Subcutaneous adipose tissue (tissue), 4 donors: ENCODE measurements around the gene SPATS1. TPM values are rescaled to one million over a fixed set of nuclear protein-coding genes. Genes with fewer than 3 reads are reported as not detected.

Source experiments
- CTCF ChIP-seq: fragments of 450-650 bp; IDR thresholded peaks from one replicate; pipeline ENCODE4 v1.5.1; 2016; ENCODE audit warnings: low read depth, mild to moderate bottlenecking, control low read depth, antibody characterized with exemption, moderate library complexity
- total RNA-seq, 4 donors: library from RNA; depleted of rRNA; stranded (reverse); fragments of >200 nt; gene quantifications; one replicate each; pipeline ENCODE4 v1.1.0, GENCODE V29; 2016

Gene SPATS1
- total RNA-seq, 4 donors from 2014 or later, result not detected

- TF ChIP-seq CTCF, result no peak
Measured at GRCh38 chr6:44329858-44330257, 12.6 kb upstream of the SPATS1 start.

GRCh38 chr6:44332585-44332984, 9.9 kb upstream of the SPATS1 start:
- no peak for TF ChIP-seq CTCF

DNA sequence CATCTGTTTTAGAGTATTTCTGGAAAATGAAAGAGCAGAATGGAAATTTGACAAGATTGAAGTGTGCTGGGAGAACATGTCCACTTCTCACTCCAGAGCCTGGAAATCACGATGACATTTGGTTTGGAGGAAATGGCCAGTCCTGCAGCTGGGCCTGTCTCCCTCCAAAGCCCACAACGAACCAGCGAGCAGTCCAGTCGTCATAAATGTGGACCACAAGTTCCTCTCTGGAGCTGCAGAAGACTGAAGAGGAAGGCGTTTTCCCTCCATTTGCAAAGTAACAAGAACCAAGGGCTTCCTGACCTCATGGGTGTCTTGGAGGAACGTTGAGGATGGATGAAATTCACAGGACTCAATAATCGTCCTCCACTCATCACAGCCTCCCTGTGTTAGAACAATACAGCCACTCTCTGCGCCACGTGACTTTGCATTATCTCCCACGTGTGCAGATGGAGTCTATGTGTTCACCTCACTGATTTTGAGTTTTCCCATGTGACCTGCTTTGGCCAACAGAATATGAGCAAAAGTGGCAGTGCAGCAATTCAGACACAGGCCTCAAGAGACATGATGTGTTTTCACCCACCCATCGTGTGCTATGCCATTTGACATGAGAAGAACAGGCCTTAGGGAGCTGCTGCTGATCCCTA, 9.1 kb upstream of the SPATS1 start:
- no peak for TF ChIP-seq CTCF

DNA sequence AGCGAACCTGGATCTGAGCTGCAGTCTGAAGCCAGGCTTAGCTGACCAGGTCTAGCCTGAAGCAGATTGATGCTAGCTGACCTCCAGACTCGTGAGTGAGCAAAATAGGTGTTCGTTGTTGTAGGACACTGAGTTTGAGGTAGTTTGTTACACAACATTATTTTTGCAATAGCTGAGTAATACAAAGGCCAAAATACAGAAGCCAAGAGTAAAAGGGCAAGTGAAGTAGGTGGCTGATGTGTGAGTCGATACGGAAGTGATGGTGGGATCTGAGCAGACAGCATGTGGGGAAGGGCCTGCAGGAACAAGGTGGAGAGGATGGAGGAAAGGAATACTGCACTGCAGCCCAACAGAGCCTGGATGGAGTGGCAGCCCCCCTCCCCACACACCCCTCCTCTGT, 8.5 kb upstream of the SPATS1 start:
- TF ChIP-seq CTCF, result no peak

DNA sequence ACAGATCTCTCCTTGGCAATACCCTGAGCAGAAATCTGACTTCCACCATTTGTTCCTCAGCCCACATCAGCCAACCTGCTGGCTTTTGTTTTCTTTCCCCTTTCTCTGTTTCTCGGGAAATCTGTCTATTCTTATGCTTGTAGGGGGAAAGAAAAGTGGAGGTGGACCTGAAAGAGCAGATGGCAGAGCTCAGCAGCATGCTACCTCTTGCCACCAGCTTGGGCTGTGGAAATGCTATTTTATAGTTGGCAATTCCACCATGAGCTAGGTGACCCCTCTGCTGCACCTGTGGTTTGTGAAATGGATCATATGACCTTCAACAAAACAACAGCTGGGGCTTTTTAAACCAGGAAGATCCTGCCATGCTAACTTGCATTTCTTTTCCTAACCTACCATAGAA, 6.8 kb upstream of the SPATS1 start:
- TF ChIP-seq CTCF, result no peak

DNA sequence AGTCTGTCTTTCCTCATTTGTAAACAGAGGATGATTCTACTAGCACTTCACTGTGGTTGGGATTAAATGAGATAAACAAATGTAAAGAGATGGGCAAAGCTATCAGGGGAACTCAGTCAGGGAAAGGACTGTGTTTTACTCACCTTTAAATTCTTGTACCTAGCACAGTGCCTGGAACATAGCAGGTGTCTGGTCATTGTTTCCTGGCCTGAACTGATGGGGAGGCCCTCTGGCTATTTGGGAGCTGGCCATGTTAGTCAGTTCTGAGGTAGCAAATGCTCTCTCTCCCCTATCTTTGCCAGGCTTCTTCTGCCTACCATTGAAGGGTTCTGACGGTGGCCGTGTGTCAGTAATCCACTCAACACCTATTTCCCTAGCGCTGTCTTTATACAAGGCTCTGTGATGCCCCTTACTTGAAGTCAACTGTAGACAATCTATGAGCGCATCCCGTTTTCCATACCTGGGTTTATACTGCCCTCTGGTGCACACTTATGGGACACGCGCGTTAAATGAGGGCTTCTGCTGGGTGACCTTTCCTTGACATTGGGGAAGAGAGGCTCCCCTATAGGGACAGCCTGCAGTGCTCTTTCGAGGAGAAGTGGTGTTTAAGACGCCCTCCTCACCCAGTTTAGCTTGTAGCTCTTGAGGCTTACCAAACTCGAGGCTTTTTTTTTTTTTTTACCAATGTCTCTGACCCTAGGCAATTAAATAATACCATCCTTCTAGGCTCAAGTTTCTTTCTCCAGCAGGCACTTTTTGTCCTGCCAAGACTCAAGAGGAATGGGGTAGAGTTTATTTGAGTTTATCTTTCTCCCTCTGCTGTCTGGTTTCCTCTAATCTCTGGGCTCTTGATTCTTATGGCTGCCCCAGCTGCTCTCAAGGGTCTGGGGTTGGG, 4.0 kb upstream of the SPATS1 start:
- no peak for TF ChIP-seq CTCF

- TF ChIP-seq CTCF, result no peak
Measured at GRCh38 chr6:44339301-44339700, 3.1 kb upstream of the SPATS1 start.
